MM.1S (cell line): Measurements from ENCODE around the gene BCKDK.

ENCODE experiments used
- EZH2 ChIP-seq: fragments of 300-600 bp; sonication (generic); optimal IDR thresholded peaks from 2 replicates; pipeline ENCODE3; 2017; ENCODE audit warnings: low read depth, mild to moderate bottlenecking, antibody characterized with exemption, low read length, mixed read lengths
- TF ChIP-seq, protein P1 (sequence below): fragments of 300-600 bp; sonication (generic); IDR thresholded peaks from 2 replicates; pipeline ENCODE4 v1.5.1; 2016; ENCODE audit warnings: antibody characterized with exemption, low read length, mixed read lengths

DNA sequence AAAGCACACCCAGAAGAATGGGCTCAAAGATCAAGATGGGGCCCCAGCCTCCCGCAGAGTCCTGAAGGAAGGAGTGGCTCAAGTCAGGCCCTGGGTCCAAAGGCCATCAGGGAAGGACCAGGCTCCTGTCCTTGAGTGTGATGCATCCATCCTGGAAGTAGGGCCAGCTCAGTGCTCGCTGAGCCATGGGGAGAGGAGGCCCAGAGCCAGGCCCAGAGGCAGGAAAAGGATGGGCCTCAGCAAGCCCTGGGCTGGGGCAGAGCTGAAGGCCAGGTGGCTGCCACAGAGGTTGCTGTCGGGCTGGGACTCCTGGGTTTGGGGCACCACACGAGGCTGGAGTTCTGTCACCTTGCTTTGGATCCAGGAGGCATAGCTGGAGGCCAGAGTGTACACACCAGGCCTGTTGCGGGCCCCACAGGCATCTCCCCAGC, 23.7 kb downstream of the BCKDK start:
- TF ChIP-seq, protein P1, sequence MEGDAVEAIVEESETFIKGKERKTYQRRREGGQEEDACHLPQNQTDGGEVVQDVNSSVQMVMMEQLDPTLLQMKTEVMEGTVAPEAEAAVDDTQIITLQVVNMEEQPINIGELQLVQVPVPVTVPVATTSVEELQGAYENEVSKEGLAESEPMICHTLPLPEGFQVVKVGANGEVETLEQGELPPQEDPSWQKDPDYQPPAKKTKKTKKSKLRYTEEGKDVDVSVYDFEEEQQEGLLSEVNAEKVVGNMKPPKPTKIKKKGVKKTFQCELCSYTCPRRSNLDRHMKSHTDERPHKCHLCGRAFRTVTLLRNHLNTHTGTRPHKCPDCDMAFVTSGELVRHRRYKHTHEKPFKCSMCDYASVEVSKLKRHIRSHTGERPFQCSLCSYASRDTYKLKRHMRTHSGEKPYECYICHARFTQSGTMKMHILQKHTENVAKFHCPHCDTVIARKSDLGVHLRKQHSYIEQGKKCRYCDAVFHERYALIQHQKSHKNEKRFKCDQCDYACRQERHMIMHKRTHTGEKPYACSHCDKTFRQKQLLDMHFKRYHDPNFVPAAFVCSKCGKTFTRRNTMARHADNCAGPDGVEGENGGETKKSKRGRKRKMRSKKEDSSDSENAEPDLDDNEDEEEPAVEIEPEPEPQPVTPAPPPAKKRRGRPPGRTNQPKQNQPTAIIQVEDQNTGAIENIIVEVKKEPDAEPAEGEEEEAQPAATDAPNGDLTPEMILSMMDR, result no peak
- TF ChIP-seq EZH2, result no peak
